Left renal cortex interstitium (tissue), 4 donors: ENCODE measurements around the gene SMCR8. TPM values are rescaled to one million over a fixed set of nuclear protein-coding genes. Genes with fewer than 3 reads are reported as not detected.
"Not testable (repeated sequence)": the region's sequence is repeated elsewhere in the genome, so short reads cannot be mapped to it uniquely, and the experiment has no call there.

Experiments used
- DNase-seq, 4 donors: peaks; one replicate each; pipeline ENCODE4 v3.0.0-alpha.2; 2013; ENCODE audit warnings: low read depth in 4 of 4, low spot score in 2 of 4, missing footprints in 1 of 4
- polyA plus RNA-seq, 4 donors: library from polyadenylated mRNA; unstranded; fragments of 120-200 nt; gene quantifications; one replicate each; pipeline ENCODE4 v1.2.1, GENCODE V29; 2013; ENCODE audit not compliant: insufficient read length in 4 of 4

Gene SMCR8
- polyA plus RNA-seq = 10 to 100 TPM; 14.4 to 18.5 (median 15.8) TPM

DNA sequence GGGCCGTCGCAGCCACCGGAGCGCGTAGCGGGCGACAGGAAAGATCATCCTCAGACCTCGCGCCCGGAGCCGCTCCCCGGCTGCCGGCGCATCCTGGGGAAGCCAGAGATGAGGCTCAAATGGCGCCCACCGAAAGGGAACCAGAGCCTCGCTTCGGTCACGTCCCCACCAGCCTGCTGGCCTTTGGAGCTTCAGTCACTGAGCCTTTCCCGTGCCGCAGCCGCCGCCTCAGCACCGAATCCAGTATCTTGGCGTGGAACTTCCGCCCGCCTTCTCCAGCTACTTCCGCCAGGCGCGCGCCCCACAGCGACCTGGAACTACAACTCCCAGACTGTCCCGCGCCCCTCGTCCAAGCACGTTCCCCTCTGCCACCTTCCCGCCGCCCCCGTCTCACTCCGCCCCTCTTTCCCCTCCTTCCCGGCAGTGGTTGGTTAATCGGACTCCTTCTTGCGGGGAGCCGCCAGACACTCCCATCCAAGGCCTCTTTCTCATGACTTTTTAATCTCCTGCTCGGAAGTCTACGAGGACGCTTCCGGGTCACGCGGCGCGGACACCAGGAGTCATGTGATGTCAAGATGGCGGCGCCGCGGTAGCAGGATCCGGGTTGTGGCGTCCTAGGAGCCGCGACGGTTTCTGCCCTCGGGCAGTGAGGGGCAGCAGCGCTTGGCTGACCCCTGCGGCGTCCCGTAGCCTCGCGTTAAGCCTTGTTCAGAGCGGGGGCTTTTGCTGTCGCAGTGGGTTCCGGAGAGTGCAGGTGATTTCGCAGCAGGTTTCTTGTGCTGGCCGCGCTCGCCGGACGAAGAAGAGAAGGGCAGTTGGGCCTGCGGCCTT lies at the start of gene SMCR8, which contains the start of gene TOP3A:
SMCR8 (plus strand) TSS at position 563 of the 831 bp plus-strand sequence. CDS start 497 bp downstream, outside the sequence.
TOP3A (minus strand) TSS at position 264 of the 831 bp plus-strand sequence; CDS start at position 48, 216 bp downstream.
- peak; percentile 82 to 95 (median 90) for DNase-seq

DNA sequence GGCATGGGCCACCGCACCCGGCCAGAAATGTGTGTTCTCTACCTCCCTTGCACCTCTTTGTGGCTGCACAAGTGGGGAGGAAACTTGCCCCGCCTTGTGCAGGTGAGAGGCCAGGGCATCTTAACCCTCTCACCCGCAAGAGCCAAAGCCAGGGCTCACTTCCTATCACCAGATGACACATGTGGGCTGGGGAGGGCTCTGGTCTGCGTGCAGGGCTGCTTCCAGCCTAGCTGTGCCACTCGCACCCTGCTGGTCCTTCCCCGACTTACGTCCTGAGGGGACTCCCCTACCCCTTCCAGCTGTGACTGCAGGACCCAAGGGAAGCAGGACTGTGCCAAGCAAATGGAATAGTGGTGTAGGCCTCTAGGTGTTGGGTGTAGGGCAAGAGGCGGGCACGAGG lies 47.7 kb upstream of the SMCR8 start:
- DNase-seq = no peak

GRCh38 chr17:18267927-18268711 lies 47.0 kb upstream of the SMCR8 start:
- no peak for DNase-seq

- no peak for DNase-seq
Observed at GRCh38 chr17:18270046-18270931, 44.8 kb upstream of the SMCR8 start.

GRCh38 chr17:18277076-18277475 lies 38.0 kb upstream of the SMCR8 start:
- no peak for DNase-seq

DNA sequence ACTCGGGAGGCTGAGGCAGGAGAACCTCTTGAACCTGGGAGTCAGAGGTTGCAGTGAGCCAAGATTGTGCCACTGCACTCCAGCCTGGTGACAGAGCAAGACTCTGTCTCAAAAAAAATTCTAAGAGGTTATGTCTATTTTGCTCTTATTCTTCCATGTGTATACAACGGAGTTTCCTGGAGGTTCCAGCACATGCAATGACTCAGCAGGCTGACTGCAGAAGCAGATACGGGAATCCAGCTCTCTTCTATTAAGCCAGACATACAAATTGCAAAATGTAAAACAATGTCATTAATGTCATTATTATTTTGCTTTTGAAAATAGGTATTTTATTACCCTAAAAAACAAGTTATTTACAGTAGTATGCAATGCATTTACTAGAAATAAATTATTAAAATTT lies 36.2 kb upstream of the SMCR8 start:
- DNase-seq = no peak

DNA sequence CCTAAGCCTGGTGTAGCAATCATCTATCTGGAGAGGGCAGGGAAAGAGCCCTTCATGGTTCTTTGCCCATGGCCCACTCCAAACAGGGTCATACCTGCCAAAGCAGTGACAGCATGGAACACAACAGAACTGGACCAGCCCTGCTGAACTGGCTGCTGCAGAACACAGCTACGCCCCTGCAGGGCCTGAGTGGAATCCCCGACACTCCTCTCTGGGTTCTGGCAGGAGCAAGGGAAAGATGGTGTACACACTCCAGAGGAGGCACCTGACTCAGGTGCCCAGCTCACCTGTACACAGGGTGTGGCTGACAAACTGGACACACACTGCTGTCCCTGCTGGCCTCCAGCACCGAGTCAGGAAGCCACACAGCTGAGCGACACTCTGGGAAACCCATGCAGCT lies 34.8 kb upstream of the SMCR8 start:
- DNase-seq = no peak

GRCh38 chr17:18280766-18281371 lies 34.2 kb upstream of the SMCR8 start:
- no peak for DNase-seq

- no peak for DNase-seq
Observed at GRCh38 chr17:18281788-18282187, 33.3 kb upstream of the SMCR8 start.

DNA sequence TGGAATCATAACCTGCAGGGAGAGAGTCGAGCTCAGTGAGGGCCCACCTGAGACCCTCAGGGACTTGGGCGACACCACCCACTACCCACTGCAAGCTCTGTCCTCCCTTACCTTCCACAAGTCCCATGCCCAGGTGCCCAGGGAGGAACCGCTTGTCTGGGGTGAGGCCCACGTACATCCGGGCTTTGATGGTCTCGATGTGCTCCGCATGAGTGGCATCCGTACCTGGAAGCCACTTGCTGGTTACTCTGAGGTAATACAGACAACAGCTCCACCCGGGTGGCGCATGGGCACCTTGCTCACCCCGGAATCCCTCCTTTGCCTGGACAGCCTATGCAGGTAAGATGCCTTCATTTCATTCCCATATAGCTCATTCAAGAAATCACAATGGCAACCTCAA lies 29.8 kb upstream of the SMCR8 start:
- DNase-seq = no peak

GRCh38 chr17:18291718-18292540 lies 23.2 kb upstream of the SMCR8 start:
- DNase-seq = no peak

GRCh38 chr17:18298061-18298460 lies 17.0 kb upstream of the SMCR8 start:
- DNase-seq = not testable (repeated sequence)

GRCh38 chr17:18300725-18301480 lies 14.2 kb upstream of the SMCR8 start:
- no peak for DNase-seq

- DNase-seq = not testable (repeated sequence)
Observed at GRCh38 chr17:18303206-18303605, 11.9 kb upstream of the SMCR8 start.

DNA sequence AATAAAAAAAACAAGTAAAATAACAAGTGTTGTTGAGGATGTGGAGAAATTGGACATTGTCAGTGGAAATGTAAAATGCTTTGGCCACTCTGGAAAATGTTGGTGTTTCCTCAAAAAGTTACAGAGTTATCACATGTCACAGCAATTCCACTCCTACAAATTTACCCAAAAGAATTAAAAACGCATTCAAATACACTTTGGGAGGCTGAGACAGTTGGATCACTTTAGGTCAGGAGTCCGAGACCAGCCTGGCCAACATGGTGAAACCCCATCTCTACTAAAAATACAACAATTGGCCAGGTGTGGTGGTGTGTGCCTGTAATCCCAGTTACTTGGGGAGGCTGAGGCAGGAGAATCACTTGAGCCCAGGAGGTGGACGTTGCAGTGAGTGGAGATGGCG lies 5.9 kb upstream of the SMCR8 start:
- no peak for DNase-seq

DNA sequence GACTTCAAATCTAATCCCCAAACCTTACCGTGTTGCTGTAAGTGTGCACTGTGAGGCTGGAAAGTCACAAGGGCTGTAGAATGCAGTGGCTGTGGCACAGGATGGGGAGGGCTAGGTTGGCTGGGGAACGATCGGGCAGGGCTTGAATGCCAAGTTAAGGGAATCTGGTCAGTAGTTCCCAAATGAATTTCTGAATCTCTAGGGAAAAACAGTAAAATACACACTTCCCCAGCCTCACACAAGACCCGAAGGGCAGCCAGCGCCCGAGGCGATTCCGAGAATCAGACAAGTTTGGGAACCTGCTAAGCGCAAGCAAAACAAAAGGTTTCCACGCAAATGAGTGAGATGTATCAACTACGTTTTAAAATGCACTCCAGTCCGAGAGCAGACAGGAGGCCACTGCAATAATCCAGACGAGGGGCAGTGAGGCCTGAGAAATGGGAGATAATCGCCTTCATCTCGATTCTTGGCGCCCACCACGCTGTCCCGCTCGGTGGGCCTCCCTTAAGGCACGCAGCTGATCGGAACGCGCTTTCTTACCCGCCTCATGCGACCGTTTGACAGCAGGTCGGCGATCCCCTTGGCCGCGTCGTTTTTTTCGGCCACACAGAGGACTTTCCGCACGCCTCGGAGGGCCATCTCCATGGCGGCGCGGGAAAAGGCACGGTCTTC lies 898 bp upstream of the SMCR8 start:
- peak in 1 of 4 donors; percentile 19 for DNase-seq

DNA sequence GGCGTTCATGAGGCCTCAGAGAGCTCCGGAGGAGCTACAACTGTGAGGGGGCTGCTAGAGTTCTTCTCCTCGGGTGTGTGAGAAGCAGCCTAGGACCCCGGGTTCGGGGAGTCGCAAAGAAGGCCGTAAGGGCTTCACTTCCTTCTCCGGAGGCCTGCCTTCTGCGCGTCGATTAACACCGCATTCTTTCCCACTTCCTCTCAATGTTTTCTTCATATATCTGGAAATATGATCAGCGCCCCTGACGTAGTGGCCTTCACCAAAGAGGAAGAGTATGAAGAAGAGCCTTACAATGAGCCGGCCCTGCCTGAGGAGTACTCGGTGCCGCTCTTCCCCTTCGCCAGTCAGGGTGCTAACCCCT lies 449 bp downstream of the SMCR8 start:
- no peak for DNase-seq

DNA sequence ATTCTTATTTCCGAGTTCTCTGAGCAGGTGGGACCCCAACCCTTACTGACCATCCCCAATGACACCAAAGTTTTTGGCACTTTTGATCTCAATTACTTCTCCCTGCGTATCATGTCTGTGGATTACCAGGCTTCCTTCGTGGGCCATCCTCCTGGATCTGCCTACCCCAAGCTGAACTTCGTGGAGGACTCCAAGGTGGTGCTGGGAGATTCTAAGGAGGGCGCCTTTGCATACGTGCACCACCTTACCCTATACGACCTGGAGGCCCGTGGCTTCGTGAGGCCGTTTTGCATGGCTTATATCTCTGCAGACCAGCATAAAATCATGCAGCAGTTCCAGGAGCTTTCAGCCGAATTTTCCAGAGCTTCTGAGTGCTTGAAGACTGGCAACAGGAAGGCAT lies 868 bp downstream of the SMCR8 start:
- no peak for DNase-seq
